Muscle layer of colon (tissue), 2 donors: ENCODE results near the gene C11orf52.

Source experiments
- H3K27ac ChIP-seq: one replicate; pipeline ENCODE4 v1.7.0; 2013; ENCODE audit warnings: low read depth, mild to moderate bottlenecking, low read length, moderate library complexity
- H3K27me3 ChIP-seq, 2 donors: one replicate each; pipeline ENCODE4 v1.7.0; 2013; ENCODE audit warnings: low read length in 2 of 2, mild to moderate bottlenecking in 2 of 2; ENCODE audit not compliant: insufficient read depth in 2 of 2, control insufficient read depth in 1 of 2
- H3K36me3 ChIP-seq: one replicate; pipeline ENCODE4 v1.7.0; 2013; ENCODE audit warnings: mild to moderate bottlenecking, low read length; ENCODE audit not compliant: insufficient read depth
- H3K4me1 ChIP-seq: one replicate; pipeline ENCODE4 v1.7.0; 2013; ENCODE audit warnings: mild to moderate bottlenecking, low read length; ENCODE audit not compliant: insufficient read depth
- H3K4me3 ChIP-seq, 2 donors: one replicate each; pipeline ENCODE4 v1.7.0; 2013; ENCODE audit warnings: low read length in 2 of 2, low read depth in 1 of 2, mild to moderate bottlenecking in 1 of 2, moderate library complexity in 1 of 2
- H3K9ac ChIP-seq: one replicate; pipeline ENCODE4 v1.7.0; 2013; ENCODE audit warnings: low read length
- H3K9me3 ChIP-seq: one replicate; pipeline ENCODE4 v1.7.0; 2013; ENCODE audit warnings: mild to moderate bottlenecking, low read length
- donor health status: abdominal sarcoma.
- donor health status: Adenocarcinoma of cecum.

Gene C11orf52

DNA sequence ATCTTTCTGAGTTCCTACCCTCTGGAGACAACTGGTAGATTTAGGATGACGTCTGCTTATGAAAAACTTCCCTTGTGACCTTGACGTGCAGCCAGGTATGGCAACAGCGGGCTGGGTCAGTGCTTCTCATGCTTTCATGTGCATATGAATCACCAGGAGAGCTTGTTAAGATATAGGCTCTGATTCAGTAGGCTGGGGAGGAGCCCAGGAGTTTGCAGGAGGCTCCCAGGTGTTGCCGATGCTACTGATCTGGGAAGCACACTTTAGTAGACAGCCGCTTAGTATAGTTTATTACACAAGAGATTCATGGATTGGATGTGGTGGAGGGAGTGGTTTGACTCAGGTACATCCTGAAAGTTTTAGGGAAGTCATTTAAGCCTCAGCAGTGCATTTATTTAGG, 42.2 kb downstream of the C11orf52 start:
- H3K9me3 ChIP-seq, result no peaks in the 10 kb centered on the region
- H3K4me1 ChIP-seq, result no peaks in the 10 kb centered on the region
- H3K9ac ChIP-seq, result no peak overlapping the region
- no peaks in the 10 kb centered on the region for H3K27me3 ChIP-seq
- no peak overlapping the region for H3K4me3 ChIP-seq
- no peak overlapping the region for H3K27ac ChIP-seq
- H3K36me3 ChIP-seq, result no peaks in the 10 kb centered on the region

DNA sequence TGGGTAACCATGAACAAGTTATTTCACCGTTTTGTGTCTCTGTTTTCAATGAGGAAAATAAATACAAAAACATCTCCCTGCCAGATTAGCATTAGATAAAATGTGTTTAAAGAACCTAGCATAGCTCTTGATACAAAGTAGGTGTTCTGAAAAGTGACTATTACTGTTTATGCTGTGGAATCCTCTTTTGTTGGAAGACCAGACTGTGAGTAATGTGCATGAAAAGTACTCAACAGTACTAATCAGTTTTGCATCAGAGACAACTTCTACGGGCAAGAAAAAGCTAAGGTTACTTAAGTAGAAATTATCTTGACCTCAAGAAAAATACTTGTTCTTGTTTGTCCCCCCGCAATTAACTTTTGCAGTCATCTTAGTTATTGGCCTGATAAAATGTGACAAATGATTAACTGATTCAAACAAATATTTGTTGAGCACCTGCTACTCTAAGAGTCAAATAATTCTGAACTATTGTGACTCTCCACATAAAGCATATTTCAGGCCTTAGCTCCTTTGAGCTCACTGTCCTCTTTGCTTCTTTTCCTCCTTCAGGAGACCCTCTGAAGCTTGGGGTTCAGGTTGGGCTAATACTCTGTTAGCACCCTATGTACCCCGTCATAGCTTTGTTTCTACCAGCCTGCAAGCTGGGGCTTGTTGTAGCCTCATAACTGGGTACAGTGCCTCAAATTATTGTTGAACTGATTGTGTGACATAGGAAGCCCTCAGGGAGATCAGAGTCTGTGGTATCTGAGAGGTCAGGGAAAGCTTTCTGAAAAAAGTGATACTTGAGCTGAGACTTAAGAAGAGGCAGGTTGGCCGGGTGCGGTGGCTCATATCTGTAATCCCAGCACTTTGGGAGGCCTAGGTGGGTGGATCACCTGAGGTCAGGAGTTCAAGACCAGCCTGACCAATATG, 42.9 kb downstream of the C11orf52 start:
- Histone ChIP-seq H3K36me3 (no peaks in the 10 kb centered on the region), H3K9me3 (no peaks in the 10 kb centered on the region), H3K9ac (no peak overlapping the region), H3K27ac (no peak overlapping the region), H3K4me1 (no peaks in the 10 kb centered on the region), H3K27me3 (no peaks in the 10 kb centered on the region), H3K4me3 (no peak overlapping the region)

DNA sequence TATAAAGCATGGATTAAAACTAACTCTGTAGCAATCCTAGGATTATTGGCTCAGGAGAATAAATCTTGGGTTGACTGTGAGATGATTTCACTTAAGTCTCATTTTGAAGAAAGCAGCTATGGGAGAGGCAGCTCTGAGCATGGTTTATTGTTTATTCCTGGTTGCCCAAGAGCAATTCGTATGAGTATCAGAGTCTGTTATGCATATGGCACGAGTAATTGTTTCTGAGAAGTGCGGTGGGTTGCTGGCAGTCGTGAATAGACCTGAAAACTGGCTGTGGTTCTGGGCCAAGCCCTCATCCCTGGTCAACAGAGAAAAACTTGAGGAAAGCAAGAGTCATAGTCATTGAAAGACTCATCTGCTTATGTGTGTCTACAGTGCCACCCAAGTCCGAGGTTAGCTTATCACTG, 45.2 kb downstream of the C11orf52 start:
- Histone ChIP-seq H3K36me3 (no peaks in the 10 kb centered on the region), H3K4me1 (no peaks in the 10 kb centered on the region), H3K4me3 (no peak overlapping the region), H3K9me3 (no peaks in the 10 kb centered on the region), H3K27ac (no peak overlapping the region), H3K9ac (no peak overlapping the region), H3K27me3 (no peaks in the 10 kb centered on the region)

DNA sequence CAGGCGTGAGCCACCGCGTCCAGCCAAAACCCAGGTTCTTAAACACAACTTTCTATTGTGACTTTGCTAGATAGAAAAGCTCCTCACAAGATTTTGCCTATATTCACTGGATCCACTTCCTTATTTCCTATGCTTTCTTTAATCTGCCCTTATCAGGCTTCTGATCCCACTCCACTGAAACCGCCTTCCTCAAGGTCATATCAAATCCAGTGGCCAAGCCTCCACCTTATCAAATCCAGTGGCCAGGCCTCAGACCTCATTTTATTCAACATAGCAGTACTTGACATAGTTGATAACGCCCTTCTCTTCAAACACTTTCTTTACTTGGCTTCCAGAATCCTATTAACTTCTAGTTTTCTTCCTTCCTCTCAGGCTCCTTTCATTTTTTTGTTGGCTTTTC, 48.0 kb downstream of the C11orf52 start:
- Histone ChIP-seq H3K9me3 (no peaks in the 10 kb centered on the region), H3K27ac (no peak overlapping the region), H3K9ac (no peak overlapping the region), H3K27me3 (no peaks in the 10 kb centered on the region), H3K36me3 (peaks cover 21% of the 10 kb centered on the region), H3K4me1 (no peaks in the 10 kb centered on the region), H3K4me3 (no peak overlapping the region)

- H3K27ac ChIP-seq, result no peak overlapping the region
- no peaks in the 10 kb centered on the region for H3K9me3 ChIP-seq
- no peak overlapping the region for H3K9ac ChIP-seq
- no peaks in the 10 kb centered on the region for H3K4me1 ChIP-seq
- H3K4me3 ChIP-seq, result no peak overlapping the region
- peaks cover 21% of the 10 kb centered on the region for H3K36me3 ChIP-seq
- H3K27me3 ChIP-seq, result no peaks in the 10 kb centered on the region
These were observed 48.9 kb downstream of the C11orf52 start for GRCh38 chr11:111967649-111968048.

- Histone ChIP-seq H3K4me3 (no peak overlapping the region), H3K9ac (no peak overlapping the region), H3K36me3 (peaks cover 21% of the 10 kb centered on the region), H3K27me3 (no peaks in the 10 kb centered on the region), H3K4me1 (no peaks in the 10 kb centered on the region), H3K9me3 (no peaks in the 10 kb centered on the region), H3K27ac (no peak overlapping the region)
These were observed 50.6 kb downstream of the C11orf52 start for GRCh38 chr11:111969344-111969743.

DNA sequence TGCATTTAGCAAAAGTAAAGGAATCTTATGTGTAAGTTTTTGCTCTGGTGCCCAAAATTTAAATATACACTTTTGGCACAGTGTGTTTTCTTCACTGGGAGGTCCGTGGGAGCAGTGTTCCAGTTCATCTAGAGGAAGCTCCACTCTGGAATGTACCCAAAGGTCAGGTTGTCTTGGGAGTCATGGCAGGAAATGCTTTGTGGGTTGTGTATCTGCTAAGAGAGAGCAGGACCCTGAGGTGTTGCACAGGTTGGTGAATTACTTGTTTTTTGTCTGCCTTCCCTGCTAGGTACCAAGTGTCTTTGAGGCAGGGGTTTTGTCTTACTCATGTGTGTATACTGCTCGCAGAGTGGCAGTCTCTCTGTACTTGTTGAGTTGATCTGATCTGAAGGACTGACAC, 55.7 kb downstream of the C11orf52 start:
- Histone ChIP-seq H3K27me3 (no peaks in the 10 kb centered on the region), H3K9me3 (no peaks in the 10 kb centered on the region), H3K4me1 (peaks cover 16% of the 10 kb centered on the region), H3K9ac (no peak overlapping the region), H3K27ac (no peak overlapping the region), H3K4me3 (no peak overlapping the region), H3K36me3 (peaks cover 18% of the 10 kb centered on the region)

DNA sequence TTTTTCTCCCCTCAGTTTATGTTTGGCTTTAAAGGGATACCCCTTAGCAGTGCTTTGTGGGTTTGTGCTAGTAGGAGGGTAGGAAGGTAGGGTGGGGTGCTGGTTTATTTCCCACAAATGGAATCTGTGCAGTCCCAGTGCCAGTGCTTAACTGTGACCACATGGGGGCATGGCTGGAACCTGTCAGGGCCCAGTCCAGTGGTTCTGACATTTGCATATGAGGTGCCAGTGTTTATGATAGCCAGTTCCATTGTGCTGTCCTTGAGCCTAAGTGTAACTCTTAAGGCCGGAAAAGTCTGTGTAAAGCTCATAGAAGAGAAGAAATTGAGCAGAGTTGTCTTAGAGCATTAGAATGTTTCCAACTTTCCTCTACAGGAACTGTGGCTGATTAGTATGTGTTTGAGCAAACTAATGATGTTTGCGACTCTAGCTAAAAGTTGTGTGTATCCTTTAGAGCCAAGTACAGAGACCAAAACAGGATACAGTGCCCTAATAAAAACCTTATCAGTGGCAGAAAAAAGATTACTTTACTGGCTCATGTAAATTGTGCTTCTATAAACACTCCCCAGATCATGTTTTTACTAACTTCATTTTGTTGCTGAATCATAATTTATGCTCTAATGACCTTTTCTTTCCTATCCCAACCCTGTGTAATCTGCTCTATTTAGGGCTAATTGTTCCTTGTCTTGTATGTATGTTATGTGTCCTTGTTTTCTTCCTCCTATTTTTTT, 56.5 kb downstream of the C11orf52 start:
- Histone ChIP-seq H3K27ac (no peak overlapping the region), H3K36me3 (peaks cover 11% of the 10 kb centered on the region), H3K9ac (no peak overlapping the region), H3K4me1 (peaks cover 24% of the 10 kb centered on the region), H3K27me3 (no peaks in the 10 kb centered on the region), H3K4me3 (no peak overlapping the region), H3K9me3 (no peaks in the 10 kb centered on the region)

DNA sequence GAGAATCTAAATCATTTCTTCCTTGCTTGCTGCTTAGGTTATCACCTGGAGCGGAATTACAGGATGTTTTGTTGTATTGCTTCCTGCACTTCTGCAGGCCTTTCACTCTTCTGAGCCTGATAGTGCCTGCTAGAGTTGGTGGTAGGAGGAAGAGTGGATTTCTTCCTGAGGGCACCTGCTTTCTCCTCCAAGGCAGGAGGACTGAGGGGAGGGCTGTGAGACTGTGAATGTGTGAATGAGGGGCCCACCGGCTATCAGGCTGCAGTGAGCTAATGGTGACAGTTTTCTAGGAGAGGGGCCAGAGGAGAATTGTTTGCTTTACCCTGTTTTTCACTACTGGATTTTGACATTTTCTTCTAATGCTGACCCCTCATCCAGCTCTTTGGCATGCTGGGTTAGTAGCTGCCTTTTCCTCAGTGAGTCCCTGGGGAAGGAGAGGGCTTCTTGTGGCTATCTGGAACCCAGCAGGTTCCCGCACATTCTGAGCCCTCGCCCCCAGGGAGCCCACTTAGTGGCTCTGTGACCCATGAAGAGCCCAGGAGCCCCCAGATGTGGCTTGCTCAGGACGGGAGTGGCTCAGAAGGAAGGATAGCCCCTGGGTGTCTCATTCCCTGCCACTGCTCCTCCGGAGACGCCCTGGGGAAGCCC, 57.5 kb downstream of the C11orf52 start:
- Histone ChIP-seq H3K36me3 (peaks cover 11% of the 10 kb centered on the region), H3K4me1 (peaks cover 25% of the 10 kb centered on the region), H3K27me3 (no peaks in the 10 kb centered on the region), H3K27ac (peak overlapping the region; percentile 74), H3K9me3 (no peaks in the 10 kb centered on the region), H3K9ac (peak overlapping the region; percentile 28), H3K4me3 (peak overlapping the region in 1 of 2 donors; percentile 51)
